Uterus (tissue), 4 donors: ENCODE measurements around the gene EP400. TPM values are rescaled to one million over a fixed set of nuclear protein-coding genes. Genes with fewer than 3 reads are reported as not detected.

Experiments
- DNase-seq, 2 donors: peaks; one replicate each; pipeline ENCODE4 v3.0.0-alpha.2; 2019 to 2020
- H3K27ac ChIP-seq, 2 donors: fragments of 200-600 bp; sonication (generic); 1 replicate in 1 of 2; 2 replicates in 1 of 2; pipeline ENCODE4 v1.5.1; 2016 to 2018
- H3K27me3 ChIP-seq, 2 donors: fragments of 200-600 bp; sonication (generic); one replicate each; pipeline ENCODE4 v1.5.1; 2018 to 2019; ENCODE audit warnings: control low read depth in 1 of 2
- H3K36me3 ChIP-seq, 2 donors: fragments of 200-600 bp; sonication (generic); one replicate each; pipeline ENCODE4 v1.5.1; 2019; ENCODE audit warnings: control low read depth in 1 of 2
- H3K4me1 ChIP-seq, 2 donors: fragments of 200-600 bp; sonication (generic); one replicate each; pipeline ENCODE4 v1.5.1; 2018 to 2019; ENCODE audit warnings: control low read depth in 1 of 2
- H3K4me3 ChIP-seq, 2 donors: fragments of 200-600 bp; sonication (generic); 1 replicate in 1 of 2; 2 replicates in 1 of 2; pipeline ENCODE4 v1.5.1; 2018 to 2019; ENCODE audit warnings: mild to moderate bottlenecking in 1 of 2
- H3K9me3 ChIP-seq, 2 donors: fragments of 200-600 bp; sonication (generic); one replicate each; pipeline ENCODE4 v1.5.1; 2019; ENCODE audit warnings: control low read depth in 1 of 2
- POLR2A ChIP-seq, 2 donors: fragments of 450-650 bp; IDR thresholded peaks; one replicate each; pipeline ENCODE4 v1.6.1; 2016; ENCODE audit warnings: antibody characterized with exemption in 2 of 2, mild to moderate bottlenecking in 1 of 2, moderate library complexity in 1 of 2
- intact Hi-C: fragments of 100-400 bp; cut with DNase I; formaldehyde crosslinking; loops from one replicate; pipeline ENCODE4 v1.15.1; 2023; ENCODE audit warnings: low total_unique reads
- total RNA-seq, 4 donors: library from RNA; depleted of rRNA in 3 of 4; stranded (reverse); fragments of >200 nt in 3 of 4; gene quantifications; one replicate each; pipeline versions ENCODE4 v1.1.0 to v1.2.4, GENCODE V29; 2014 to 2023
- TF ChIP-seq, protein P1 (sequence below), 4 experiments: fragments of 200-600 bp in 2 of 4; fragments of 450-650 bp in 2 of 4; sonication (generic) in 2 of 4; IDR thresholded peaks; one replicate each; pipeline ENCODE4 v1.5.1; 2016 to 2019; ENCODE audit warnings: antibody characterized with exemption in 4 of 4, mild to moderate bottlenecking in 2 of 4, moderate library complexity in 1 of 4
- donor health status: DM: yes; HTN: yes; CAD: no.

EP400 gene
- total RNA-seq, 4 donors from 2014 or later = 11.8 to 70.6 (median 28.2) TPM

DNA sequence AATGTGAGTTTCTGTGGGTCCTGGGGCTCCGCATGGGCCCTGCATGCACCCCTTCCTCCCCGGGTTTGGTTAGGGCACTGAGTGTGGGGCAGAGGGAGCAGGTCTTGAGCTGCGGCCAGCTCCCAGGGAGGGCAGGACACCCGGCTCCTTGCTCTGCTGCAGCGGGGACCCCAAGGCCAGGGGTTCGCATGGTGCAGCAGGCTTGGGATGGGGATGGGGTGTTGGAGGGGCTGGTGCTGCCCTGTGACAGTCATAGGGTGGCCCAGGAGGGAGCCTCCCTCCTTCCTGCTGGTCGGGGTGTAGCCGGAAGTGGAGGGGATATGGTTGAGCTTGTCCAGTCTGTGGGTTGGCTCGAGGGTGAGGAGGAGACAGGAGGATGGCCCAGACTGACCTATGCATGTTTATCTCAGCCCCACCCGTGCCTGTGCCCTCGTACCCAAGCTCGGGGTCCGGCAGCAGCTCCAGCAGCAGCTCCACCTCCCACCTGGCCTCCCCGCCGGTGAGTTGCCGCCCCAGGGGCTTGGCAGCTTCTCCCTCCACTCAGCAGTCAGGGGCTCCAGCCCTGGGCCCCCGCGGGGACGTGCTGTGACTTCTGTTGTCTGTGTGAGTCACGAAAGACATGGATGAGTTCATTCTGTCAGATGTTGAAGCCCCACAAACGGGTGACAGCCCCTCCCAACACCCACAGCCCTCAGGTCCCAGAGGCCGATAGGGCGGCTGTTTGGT is 39.3 kb upstream of the EP400 start:
- intact Hi-C loops = no loop called here
- H3K27me3 ChIP-seq = no peaks in the 10 kb centered on the region
- H3K36me3 ChIP-seq = no peaks in the 10 kb centered on the region
- TF ChIP-seq, protein P1, sequence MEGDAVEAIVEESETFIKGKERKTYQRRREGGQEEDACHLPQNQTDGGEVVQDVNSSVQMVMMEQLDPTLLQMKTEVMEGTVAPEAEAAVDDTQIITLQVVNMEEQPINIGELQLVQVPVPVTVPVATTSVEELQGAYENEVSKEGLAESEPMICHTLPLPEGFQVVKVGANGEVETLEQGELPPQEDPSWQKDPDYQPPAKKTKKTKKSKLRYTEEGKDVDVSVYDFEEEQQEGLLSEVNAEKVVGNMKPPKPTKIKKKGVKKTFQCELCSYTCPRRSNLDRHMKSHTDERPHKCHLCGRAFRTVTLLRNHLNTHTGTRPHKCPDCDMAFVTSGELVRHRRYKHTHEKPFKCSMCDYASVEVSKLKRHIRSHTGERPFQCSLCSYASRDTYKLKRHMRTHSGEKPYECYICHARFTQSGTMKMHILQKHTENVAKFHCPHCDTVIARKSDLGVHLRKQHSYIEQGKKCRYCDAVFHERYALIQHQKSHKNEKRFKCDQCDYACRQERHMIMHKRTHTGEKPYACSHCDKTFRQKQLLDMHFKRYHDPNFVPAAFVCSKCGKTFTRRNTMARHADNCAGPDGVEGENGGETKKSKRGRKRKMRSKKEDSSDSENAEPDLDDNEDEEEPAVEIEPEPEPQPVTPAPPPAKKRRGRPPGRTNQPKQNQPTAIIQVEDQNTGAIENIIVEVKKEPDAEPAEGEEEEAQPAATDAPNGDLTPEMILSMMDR (IDR thresholded peaks at IDR 0.05) = no peak
- no peak for TF ChIP-seq POLR2A (IDR thresholded peaks at IDR 0.05)
- no peak overlapping the region for H3K4me3 ChIP-seq
- no peak for DNase-seq
- H3K9me3 ChIP-seq = no peaks in the 10 kb centered on the region
- H3K27ac ChIP-seq = no peak overlapping the region
- no peaks in the 10 kb centered on the region for H3K4me1 ChIP-seq

GRCh38 chr12:131911028-131911650 is 38.6 kb upstream of the EP400 start:
- DNase-seq = peak in 1 of 2 donors; percentile 14
- no peaks in the 10 kb centered on the region for H3K27me3 ChIP-seq
- H3K9me3 ChIP-seq = no peaks in the 10 kb centered on the region
- H3K27ac ChIP-seq = no peak overlapping the region
- H3K36me3 ChIP-seq = no peaks in the 10 kb centered on the region
- no peaks in the 10 kb centered on the region for H3K4me1 ChIP-seq
- intact Hi-C loops = no loop called here
- no peak overlapping the region for H3K4me3 ChIP-seq
- TF ChIP-seq, protein P1 (IDR thresholded peaks at IDR 0.05) = no peak
- TF ChIP-seq POLR2A (IDR thresholded peaks at IDR 0.05) = no peak

DNA sequence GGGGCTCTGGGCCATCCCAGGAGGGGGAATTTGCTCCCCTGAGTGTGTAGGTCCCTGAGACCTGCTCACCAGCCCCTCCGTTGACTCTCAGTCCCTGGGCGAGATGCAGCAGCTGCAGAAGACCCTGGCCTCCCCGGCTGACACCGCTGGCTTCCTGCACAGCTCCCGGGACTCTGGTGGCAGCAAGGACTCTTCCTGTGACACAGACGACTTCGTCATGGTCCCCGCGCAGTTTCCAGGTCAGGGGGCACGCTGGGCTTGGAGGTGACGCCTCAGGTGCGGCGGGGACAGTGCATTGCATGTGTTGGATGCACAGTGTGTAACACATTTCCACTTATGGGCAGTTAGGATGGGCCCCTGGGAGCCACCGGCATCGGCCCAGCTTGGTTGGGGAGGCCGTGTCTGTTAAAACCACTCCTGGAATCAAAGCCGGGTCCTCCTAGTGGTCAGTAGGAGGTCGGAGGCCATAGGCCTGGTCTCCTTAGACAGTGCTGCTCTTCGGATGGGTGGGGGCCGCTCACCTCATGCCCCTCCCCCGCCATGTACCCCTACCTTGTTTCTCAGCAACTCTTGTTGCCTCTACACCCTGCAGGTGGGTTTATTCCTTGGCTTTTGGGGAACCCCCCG is 37.8 kb upstream of the EP400 start:
- Histone ChIP-seq H3K4me1 (no peaks in the 10 kb centered on the region), H3K4me3 (no peak overlapping the region), H3K27ac (peak overlapping the region; percentile 23 to 46), H3K9me3 (no peaks in the 10 kb centered on the region), H3K27me3 (no peaks in the 10 kb centered on the region), H3K36me3 (no peaks in the 10 kb centered on the region)
- intact Hi-C loops = no loop called here
- TF ChIP-seq, protein P1 (IDR thresholded peaks at IDR 0.05) = no peak
- no peak for TF ChIP-seq POLR2A (IDR thresholded peaks at IDR 0.05)
- no peak for DNase-seq

DNA sequence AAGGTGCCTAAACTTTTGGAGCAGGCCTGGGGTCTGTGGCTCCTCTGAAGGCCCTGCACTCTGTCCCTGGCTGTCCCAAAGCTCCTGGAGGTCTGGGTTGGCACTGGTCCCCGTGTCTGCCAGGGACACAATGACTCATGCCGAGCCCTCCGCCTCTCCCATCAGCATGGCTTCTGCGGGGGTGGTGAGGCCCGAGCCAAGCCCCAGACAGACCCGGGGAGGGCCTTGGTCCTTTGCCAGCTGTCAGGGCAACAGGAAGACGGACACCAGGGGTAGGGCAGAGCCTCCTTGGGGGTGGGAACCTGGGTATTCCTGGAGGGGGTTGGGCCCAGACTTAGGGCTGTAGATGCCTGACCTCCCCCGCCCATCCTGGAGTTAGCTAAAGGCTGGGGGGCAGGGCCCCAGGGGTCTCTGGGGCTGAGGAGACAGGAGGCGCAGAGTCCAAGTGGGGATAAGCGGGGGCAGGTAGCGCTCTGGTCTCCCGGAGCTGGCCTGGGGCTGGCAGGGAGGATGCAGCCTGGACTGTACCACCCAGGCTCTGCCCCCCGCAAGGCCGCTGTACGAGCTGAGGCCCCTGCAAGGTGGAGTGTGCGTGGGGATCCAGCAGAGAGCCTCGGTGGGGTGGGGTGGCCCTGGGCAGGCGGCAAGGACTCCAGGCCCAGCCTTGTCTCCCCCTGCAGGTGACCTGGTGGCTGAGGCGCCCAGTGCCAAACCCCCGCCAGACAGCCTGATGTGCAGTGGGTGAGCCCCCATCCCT is 37.0 kb upstream of the EP400 start:
- no peaks in the 10 kb centered on the region for H3K36me3 ChIP-seq
- H3K4me3 ChIP-seq = no peak overlapping the region
- DNase-seq = peak; percentile 77 to 87
- no peaks in the 10 kb centered on the region for H3K9me3 ChIP-seq
- no peak for TF ChIP-seq POLR2A (IDR thresholded peaks at IDR 0.05)
- TF ChIP-seq, protein P1 (IDR thresholded peaks at IDR 0.05) = no peak
- no peaks in the 10 kb centered on the region for H3K27me3 ChIP-seq
- intact Hi-C loops = no loop called here
- no peaks in the 10 kb centered on the region for H3K4me1 ChIP-seq
- peak overlapping the region; percentile 23 to 49 for H3K27ac ChIP-seq
